HG03103 (cell line): Measurements from ENCODE around the gene OBP2A.
"Not testable (repeated sequence)": the region's sequence is repeated elsewhere in the genome, so short reads cannot be mapped to it uniquely, and the experiment has no call there.

Experiments used
- ATAC-seq: cut with Tn5 transposase; IDR thresholded peaks from one replicate; pipeline ENCODE4 v1.9.1; 2021; ENCODE audit warnings: low read depth; ENCODE audit not compliant: unreplicated experiment

OBP2A gene

GRCh38 chr9:135509458-135509857 is 36.5 kb upstream of the OBP2A start:
- no peak for ATAC-seq

DNA sequence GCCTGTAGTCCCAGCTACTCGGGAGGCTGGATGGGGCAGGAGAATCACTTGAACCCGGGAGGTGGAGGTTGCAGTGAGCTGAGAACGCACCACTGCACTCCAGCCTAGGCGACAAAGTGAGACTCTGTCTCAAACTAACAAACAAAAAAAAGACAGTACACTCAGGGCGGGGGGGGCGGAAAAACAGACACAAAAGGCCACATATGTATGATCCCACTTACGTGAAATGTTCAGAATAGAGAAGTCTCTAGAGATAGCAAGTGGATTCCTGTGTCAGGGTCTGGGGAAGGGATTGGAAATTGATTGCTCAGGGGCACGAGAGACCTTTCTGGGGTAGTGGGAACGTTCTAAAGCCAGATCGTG is 33.7 kb upstream of the OBP2A start:
- no peak for ATAC-seq

DNA sequence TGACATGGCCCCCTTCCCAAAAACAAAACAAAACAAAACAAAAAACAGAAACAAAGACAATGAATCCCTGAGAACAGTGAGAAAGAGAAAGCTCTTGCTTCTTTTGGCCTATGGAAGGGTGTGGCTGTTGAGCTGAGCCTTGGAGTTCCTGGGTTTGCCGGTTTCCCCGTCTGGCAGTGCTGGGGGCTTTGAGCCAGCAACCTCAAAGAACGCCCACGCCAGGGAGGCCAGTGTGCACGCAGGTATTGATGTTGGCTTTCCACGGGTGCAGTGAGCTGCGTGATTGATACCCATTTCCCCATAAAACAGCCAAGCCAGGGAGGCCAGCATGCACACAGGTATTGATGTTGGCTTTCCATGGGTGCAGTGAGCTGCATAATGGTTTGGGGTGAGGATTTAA is 33.0 kb upstream of the OBP2A start:
- ATAC-seq, result no peak

GRCh38 chr9:135513351-135513846 is 32.5 kb upstream of the OBP2A start:
- no peak for ATAC-seq

DNA sequence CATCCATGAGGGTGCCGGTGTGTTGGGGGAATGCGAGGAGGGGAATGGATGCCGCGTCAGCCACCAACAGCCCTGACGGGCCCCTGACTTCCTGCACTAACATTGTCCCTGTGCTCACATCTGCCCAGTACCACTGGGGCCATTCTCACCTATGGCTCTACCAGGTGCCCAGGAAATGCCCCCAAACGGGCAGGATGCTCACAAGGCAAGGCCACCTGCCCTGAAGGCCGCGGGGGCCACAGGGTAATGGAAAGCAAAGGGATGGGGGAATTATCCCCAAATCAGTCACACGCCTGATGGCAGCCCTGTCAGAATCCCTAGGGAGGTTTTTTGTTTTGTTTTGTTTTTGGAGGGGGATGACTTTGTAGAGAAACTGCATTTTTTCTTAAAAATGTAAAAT is 32.0 kb upstream of the OBP2A start:
- not testable (repeated sequence) for ATAC-seq

- no peak for ATAC-seq
These were observed 31.4 kb upstream of the OBP2A start for GRCh38 chr9:135514342-135515082.

- no peak for ATAC-seq
These were observed 30.6 kb upstream of the OBP2A start for GRCh38 chr9:135515083-135515951.

DNA sequence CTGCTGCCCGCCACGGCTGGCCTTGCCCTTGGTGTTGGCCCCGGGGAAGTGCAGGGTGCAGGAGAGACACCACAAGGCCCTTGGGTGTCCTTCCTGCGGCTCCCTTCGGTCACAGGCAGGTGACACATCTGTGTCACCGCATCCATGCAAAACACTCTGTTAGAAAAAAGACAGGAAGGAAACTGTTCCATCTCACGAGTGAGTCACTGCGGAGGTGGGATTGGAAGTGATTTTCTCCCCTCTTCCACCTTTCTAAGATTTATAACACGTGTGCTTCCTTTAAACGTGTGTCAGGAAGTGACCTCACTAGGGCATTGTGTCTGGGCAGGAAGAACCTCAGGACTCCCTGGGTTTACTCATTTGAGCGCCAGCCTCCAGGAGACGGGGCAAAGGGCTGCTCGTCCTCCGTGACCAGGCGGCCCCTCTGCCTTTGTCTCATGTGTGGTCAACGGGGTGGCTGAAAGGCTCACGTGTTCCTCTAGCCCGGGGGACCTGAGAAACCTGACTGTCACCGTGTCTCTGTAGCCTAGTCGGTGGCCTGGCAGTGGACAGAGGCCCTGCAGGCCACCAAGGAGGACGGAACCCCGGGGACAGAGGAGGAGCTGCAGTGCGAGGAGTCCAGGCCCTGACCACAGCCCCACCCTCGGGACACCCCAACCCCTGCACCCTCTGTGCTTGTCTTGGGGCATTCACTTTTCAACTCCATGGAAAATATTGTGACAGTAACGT is 29.6 kb upstream of the OBP2A start:
- no peak for ATAC-seq

DNA sequence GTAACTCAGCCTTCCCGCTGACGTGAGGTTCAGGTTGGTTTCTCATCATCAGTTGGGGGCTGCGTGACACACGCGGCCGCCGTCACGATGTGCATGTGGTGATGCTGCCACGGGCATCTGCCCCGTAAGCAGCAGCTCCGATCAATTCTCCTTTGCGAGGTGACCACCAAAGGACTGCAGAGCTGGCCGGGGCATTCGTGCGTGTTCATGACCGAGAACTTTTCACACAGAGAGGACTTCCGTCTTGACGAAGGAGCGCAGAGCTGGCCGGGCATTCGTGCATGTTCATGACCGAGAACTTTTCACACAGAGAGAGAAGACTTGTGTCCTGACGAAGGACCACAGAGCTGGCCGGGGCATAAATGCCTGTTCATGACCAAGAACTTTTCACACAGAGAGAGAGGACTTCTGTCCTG is 28.5 kb upstream of the OBP2A start:
- ATAC-seq, result no peak

DNA sequence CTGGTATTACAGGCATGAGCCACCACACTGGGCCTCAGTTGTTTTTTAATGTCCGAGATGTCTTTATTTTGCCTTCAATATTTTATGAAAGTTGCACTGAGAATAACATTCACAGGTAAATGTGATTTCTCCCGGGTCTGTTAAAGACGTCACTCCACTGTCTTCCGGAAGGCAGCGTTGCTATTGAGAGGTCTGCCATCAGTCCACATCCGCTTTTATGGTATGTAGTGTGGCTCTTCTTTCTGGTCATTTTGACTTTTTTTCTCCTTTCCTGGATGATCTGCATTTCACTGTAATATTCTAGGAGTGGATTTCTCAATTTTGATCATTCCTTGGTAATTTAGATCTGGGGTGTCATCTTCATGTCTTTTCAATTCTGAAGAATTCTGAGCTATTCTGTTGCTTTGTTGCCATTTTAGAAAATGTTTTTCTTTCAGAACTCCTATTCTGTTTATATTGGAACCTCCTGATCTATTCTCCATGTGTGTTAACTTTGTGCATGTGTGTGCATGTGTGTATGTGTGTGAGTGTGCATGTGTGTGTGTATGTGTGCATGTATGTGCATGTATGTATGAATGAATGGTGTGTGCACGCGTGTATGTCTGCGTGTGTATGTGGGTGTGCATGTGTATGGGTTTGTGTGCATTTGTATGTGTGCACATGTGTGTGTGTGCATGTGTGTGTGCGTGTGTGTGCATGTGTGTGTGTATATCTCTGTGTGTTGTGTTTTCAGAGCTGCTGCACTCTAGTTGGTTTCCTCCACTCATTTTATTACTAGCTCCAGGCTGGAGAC is 26.6 kb upstream of the OBP2A start:
- ATAC-seq, result no peak

- no peak for ATAC-seq
These were observed 24.9 kb upstream of the OBP2A start, which contains the start of gene LCN1 for GRCh38 chr9:135520916-135521607. Gene LCN1 (plus strand): TSS chr9:135521440. CDS start chr9:135521498, 58 bp downstream.

GRCh38 chr9:135521608-135522095 is 24.3 kb upstream of the OBP2A start:
- no peak for ATAC-seq

DNA sequence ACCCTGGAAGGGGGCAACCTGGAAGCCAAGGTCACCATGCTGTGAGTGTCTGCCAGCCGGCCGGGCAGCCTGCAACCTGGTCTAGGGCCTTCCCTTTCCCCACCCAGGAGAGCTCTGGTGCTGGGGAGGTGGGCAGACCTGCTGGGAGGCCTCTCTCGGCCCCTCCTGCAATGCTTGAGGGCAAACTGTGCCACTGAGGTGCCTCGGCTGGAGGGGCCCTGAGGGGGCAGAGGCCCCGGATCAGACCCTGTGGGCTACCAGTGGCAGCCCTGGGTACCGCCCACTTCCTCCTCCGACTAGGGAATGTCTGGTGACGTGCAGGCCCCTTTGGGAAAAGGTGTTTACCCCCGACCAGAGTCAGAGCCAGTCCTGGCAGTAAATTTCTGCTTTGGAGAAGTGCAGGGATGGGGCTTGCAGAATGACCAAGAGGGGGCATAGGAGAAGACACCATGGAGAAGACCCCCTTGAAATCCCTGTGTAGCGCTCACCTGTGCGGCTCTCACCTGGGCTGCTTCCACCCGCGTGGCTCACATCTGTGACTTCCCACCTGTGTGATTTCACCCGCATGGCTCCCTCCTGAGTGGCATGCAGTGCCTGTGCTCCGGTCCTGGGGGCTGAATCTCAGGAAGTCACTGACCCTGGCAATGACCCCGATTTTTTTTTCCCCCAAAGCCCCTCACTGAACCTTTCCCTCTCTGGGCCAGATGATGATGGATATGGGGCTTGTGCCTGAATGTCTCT is 23.6 kb upstream of the OBP2A start:
- ATAC-seq, result no peak

DNA sequence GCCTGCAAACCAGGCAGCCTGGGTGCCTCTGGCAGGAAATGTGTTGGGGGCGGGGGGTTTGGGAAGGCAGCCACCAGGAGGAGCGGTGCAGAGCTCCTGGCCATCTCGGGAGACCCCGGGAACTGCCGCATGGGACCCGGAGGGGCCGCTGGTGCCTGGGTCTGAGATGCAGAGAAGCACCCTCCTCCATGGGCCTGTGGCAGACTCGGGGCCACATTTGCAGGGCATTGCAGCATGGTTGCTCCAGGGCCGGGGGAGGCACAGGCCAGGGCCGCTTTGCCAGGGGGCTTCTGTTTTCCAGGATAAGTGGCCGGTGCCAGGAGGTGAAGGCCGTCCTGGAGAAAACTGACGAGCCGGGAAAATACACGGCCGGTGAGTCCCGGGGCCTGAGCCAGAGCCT is 23.0 kb upstream of the OBP2A start:
- ATAC-seq, result no peak

DNA sequence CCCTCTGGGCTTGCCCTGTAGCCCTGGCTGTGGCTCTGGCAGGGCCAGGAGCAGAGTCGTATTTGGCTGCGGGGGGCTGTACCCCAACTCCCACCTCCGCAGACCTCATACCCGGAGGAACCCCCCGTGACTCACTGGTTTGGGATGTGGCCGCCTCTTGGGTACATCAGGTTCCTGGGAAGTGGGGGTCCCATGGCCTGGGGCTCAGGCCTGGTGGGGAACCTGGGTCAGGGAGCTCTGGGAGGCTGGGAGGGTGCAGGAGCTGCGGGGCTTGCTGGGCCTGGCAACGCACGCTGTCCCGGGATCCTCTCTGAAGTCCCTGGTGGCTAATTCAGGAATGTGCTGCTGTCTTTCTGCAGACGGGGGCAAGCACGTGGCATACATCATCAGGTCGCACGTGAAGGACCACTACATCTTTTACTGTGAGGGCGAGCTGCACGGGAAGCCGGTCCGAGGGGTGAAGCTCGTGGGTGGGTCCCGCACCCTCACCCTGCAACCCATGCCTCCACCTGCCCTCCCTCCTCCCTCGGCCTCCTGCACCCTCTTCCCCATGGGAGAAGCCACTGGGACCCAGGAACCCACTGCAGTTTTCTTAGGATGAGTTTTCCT is 22.3 kb upstream of the OBP2A start:
- ATAC-seq, result no peak

DNA sequence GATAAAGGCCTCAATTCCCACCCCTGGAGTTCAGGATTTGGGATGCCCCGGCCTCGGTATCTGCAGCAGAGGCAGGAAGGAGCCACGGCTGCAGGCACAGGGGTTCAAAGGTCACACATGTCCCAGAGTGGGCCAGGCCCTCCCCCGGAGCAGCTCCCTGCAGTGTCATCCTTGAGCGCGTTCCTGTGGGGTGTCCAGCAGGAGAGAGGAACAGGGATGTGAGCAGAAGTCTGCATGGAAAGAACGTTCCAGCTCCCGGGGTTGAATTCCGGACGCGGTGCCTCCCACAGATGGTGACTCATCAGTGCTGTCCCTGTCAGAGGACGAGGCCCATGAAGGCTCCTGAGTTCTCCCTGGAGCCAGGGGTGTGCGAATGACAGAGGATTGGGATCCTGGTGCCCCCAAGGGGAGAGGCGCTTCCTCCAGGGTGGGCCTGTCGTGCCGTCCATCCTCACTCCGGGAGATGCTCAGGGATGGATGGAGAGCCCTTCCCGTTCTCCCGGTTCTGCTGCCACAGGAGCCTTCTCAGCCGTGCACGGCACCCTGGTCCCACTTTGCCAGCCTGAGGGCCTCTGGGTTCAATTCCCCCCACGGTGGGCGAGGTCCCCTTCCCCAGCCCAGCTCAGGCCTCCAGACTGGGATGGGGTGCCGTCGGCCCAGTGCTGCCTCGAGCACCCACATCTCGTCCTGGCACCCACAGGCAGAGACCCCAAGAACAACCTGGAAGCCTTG is 21.6 kb upstream of the OBP2A start:
- no peak for ATAC-seq

GRCh38 chr9:135525241-135526088 is 20.5 kb upstream of the OBP2A start:
- ATAC-seq, result no peak
